ENCODE measurements around the gene MAP2K5.

Gene MAP2K5

GRCh38 chr15:67560320-67560719 lies 17.8 kb downstream of the MAP2K5 start:
- no peak for DNase-seq

- no peak for DNase-seq
Measured at GRCh38 chr15:67563092-67563491, 20.6 kb downstream of the MAP2K5 start.

DNA sequence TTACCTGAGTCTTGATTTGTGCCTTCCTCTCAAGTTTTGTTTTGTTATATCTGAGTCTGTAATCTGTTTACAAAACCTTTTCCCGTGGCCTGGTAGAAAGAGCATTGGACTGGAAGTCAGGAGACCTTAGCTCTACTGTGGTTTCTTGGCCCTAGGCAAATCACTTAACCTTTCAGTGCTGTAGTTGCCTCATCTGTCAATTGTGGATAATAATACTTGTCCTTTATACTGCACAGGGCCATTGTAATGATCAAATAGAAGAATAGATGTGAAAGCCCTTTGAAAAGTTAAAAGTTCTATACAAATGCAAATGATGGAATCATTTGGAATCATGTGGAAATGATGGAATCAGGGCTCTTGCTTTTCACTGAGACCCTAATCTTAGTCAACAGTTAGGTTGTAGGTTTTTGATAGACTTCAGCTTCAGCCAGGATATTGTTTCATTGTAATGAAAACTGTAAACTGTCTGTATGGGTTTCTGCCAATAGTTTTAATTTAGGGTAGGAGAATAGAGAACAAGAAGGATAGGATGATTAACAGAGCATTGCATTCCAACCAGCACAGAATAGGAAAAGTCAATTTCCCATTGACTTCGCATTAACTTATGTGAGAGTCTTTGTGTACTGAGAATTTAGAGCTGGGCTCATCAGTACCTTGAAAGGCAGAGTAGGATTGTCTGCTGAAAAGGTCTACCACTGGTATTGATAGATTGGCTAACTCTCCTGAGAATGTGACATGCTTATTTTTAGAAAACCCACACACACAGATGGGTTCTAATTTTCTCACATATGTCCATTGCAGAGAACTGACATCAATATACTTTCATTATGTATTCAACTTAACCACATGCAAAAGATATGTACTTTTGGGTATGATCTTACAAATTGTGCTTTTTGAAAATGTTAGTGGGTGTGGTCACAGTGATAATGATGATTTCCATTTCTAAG lies 21.8 kb downstream of the MAP2K5 start:
- no peak for DNase-seq

DNA sequence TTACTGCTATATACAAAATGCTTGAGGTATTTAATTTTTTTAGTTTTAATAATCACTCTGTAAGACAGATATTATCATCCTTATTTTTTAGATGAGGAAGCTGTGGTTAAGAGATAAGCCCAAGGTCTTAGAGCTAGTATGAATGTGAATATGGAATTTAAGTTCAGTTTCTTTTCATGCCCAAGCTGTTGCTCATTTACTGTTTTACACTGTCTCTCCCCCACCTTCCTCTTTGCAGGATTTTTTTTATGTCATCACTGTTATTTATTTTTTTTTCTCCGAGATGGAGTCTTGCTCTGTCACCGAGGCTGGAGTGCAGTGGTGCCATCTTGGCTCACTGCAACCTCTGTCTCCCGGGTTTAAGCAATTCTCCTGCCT lies 22.5 kb downstream of the MAP2K5 start:
- DNase-seq, result no peak

- DNase-seq, result no peak
Measured at GRCh38 chr15:67569668-67570067, 27.2 kb downstream of the MAP2K5 start.

DNA sequence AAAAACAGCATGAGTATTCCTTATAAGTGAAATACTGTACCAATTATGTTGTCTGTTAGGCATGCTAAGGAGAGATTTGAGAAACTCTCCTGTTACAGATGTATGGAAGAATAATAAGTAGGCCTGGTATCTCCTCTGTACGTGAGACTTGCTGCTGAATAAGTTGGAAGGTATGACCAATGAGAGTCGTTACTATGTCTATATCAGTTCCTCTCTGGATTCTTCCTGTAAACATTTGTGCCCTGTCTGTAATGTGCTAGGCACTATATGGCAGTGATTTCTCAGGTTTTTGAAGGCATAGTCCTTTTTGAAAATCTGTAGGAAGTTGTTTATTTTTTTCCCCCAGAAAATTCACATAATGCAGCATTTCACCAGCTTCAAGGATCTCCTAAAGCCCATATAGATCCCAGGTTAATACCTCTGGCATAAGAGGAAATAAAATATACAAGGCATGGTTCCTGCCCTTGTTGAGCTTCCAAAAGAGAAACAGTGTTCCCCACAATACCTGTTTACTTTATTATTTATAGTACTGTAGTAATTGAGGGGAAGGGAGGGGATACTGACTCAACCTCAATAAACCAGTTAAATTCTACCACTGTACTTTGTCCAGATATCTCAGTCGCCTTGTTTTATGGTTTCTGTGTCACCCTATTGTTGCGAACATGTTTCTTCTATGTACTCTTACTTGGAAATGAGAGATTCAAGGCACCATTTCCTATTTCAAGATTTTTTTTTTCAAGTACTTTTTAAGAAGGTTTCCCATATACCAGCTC lies 28.6 kb downstream of the MAP2K5 start:
- no peak for DNase-seq

DNA sequence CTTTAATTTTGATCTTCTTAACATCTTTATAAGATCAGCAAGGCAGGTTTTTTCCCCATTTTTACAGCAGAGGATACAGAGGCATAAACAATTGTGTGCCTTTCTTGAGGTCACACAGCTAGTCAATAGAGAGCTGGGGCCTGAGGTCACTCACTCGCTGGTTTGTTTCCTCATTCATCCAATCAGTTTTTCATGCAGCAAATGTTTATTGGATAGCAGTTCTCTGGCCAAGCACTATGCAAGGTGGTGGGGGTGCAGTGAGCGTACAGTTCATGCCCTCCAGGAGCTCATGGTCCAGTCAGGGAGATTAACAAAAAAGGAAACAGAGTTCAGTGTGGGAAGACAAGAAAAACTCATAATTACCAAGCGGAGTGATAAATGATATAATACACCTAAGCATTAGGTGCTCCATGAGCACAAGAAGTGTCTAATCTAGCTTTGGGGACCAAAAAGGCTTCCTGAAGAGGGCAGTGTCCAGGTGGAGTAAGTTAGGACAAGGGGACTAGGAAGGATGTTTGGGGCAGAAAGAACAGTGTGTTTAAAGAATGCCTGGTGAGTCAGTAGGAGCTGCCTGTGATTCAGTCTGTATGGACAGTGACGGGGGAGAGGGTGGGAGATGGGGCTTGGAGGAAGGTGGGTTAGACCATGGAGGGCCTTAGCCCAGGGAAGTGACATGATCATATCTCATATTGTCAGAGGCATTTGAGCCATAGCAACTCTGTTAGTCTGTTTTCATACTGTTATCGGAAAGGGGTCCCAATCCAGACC lies 29.3 kb downstream of the MAP2K5 start:
- no peak for DNase-seq

DNA sequence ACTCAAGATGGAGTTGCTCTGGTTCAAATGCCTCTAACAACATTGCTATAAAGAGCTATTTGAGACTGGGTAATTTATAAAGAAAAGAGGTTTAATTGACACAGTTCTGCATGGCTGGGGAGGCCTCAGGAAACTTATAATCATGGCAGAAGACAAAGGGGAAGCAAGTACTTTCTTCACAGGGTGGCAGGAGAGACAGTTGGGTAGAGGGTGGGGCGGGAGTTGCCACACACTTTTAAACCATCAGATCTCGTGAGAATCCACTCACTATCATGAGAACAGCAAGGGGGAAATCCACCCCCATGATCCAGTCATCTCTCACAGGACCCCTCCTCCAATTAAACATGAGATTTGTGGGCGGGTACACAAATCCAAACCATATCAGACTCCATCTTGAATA lies 30.7 kb downstream of the MAP2K5 start:
- no peak for DNase-seq

DNA sequence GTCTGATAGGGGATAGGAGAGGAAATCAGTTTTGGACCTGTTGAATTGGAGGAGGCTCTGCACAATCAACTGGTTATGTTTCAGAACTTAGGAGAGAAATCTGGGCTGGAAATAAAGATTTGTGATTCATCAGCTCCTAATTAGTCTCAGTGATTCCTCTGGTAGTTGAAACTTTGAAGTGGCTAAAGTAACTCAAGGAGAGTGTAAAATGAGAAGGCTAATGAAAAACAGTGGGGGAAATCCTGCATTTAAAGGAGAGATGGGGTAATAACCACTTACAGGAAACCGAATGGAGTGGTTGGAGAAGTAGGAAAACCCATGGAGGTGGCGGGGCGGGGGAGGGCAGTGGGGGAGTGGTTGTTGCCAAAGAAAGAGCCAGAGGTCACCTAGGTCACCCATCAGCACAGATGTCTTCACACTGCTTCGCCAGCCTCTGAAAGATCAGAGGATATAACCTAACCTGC lies 32.6 kb downstream of the MAP2K5 start:
- DNase-seq, result no peak

GRCh38 chr15:67578020-67578600 lies 35.6 kb downstream of the MAP2K5 start:
- no peak for DNase-seq

GRCh38 chr15:67579164-67579563 lies 36.7 kb downstream of the MAP2K5 start:
- DNase-seq, result no peak

DNA sequence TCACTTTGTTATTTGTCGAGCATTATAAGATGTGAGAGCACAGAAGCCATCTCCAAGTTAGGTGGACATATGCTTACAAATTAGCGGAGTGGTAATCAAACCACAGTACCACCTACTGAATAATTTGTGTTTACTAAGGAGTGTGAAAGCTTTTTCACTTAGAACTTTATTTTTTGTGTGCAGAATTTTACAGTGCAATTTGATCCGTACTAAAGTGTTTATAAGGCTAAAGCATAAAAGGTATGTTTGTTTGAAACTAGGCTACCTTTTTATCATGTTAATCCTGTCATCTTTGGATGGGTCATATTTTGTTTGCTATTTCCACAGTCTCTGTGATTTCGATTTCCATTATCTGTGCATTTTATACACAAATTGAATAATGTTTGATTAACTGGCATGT lies 37.5 kb downstream of the MAP2K5 start:
- no peak for DNase-seq

GRCh38 chr15:67584157-67584556 lies 41.7 kb downstream of the MAP2K5 start:
- DNase-seq, result no peak

GRCh38 chr15:67585681-67586080 lies 43.2 kb downstream of the MAP2K5 start:
- no peak for DNase-seq

- DNase-seq, result no peak
Measured at GRCh38 chr15:67587331-67587730, 44.8 kb downstream of the MAP2K5 start.

DNA sequence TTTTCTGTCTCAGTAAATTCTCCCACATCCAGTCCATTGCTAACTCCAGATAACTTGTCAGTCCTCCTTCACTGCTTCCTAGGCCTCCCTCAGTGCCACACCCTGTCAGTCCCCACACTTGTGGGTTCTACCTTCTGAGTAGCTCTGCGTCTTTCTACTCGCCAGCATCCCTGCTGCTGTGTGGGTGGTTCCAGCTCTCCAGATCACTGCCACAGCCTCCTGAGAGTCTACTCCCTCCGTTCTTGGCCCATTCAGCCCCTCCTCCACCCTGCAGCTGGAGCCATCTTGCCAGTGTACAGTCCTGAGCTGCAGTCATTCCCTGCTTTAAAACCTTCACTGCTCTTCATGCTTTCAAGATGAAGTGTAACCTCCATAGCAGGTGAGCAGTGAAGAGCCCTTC lies 45.3 kb downstream of the MAP2K5 start:
- no peak for DNase-seq

- DNase-seq, result no peak
Measured at GRCh38 chr15:67590191-67590590, 47.7 kb downstream of the MAP2K5 start.

GRCh38 chr15:67592245-67592644 lies 49.7 kb downstream of the MAP2K5 start:
- DNase-seq, result no peak

- no peak for DNase-seq
Measured at GRCh38 chr15:67593562-67593961, 51.1 kb downstream of the MAP2K5 start.

DNA sequence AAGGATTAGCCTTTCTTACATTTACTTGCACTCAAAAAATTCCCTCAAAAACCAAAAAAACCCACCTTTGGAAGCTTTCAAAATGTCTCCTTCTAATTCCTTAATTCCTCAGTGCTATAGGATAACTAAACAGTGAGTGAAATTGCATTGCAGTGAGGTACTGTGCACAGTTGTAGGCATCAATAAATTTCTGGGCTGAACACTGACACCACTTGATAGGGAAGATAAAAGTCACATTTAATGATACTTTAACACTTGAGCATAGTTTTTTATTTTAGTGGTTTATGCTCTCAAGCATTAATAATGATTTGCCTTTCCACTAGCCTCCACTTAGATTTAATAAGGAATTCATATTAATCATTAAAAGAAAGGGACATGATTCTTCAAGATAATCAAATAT lies 52.3 kb downstream of the MAP2K5 start:
- DNase-seq, result no peak

DNA sequence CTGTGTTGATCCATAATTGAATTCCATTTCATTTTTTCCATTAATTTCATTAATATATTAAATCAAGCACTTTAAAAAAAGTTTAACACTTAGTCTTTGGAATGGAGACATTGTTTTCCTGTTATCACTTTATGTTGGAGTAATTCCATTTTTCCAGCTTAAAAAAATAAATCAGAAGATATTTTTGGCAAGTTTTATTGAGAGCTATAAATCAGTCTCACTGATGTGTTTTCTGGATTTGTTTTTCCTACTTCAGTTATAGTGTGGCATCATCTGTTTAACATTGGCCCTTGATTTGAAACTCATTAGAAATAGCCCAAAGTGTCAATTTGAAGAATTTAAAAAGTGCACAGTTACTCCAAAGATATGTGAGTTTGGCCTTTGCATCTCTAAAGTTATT lies 53.1 kb downstream of the MAP2K5 start:
- no peak for DNase-seq

- DNase-seq, result no peak
Measured at GRCh38 chr15:67601073-67601472, 58.6 kb downstream of the MAP2K5 start.

DNA sequence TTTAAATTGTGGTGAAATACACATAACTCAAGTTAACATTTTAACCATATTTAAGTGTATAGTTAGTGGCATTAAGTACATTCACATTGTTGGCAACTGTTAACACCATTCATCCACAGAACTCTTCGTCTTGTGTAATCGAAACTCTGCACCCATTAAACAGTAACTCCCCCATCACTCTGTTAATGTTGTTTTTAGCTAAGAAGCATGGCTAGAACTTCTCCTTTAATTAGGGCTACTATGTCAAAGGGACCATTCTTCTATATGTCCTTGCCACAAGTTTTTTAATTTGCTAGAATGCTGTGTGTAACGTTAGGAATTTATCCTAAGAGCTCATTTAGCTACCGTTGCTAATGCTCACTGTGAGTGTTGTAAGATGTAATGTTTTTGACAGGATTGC lies 60.6 kb downstream of the MAP2K5 start:
- DNase-seq, result no peak
